GM12872 (cell line): ENCODE results near the gene PKIB.

Experiments used
- TF ChIP-seq, protein P1 (sequence below): IDR thresholded peaks from 3 replicates; pipeline ENCODE4 v1.5.1; 2011; ENCODE audit warnings: low read depth, mild to moderate bottlenecking, low read length, moderate library complexity; ENCODE audit not compliant: insufficient read depth

The PKIB gene

DNA sequence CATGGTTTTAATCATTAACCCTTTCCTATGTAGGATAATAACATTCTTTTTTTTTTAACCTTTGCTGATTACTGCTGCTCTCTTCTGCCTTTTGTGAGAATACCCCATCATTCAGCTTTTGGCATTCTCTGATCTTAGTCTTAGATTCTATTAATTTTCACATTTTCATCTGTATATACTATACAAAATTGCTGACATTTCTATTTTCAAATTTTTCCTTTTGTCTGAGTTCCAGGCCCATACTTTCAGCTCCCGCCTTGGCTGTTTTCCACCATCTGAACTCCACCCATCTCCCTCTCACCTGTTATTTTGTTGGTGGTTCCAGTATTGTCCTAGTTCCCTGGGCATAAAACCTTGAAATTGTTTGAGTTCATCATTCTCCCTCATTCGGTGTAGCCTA lies 59.2 kb downstream of the PKIB start:
- TF ChIP-seq, protein P1, sequence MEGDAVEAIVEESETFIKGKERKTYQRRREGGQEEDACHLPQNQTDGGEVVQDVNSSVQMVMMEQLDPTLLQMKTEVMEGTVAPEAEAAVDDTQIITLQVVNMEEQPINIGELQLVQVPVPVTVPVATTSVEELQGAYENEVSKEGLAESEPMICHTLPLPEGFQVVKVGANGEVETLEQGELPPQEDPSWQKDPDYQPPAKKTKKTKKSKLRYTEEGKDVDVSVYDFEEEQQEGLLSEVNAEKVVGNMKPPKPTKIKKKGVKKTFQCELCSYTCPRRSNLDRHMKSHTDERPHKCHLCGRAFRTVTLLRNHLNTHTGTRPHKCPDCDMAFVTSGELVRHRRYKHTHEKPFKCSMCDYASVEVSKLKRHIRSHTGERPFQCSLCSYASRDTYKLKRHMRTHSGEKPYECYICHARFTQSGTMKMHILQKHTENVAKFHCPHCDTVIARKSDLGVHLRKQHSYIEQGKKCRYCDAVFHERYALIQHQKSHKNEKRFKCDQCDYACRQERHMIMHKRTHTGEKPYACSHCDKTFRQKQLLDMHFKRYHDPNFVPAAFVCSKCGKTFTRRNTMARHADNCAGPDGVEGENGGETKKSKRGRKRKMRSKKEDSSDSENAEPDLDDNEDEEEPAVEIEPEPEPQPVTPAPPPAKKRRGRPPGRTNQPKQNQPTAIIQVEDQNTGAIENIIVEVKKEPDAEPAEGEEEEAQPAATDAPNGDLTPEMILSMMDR, result no peak

DNA sequence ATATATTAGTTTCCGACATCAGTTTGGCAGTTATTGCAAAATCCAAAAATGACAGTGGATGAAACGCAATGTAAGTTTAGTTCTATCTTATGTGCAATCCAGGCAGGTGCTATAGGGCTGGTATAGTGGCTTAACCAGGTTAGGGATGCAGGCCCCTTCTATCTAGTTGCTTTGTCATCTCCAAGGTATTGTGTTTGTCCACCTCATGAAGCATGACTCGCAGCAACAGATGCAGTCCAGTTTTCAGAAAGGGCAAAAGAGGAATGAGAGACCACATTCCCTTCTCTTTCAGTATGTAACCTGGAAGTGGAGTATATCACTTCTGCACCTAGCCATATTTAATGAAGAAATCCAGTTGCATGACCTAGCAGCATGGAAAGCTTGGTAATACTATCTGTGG lies 59.7 kb downstream of the PKIB start:
- TF ChIP-seq, protein P1, result no peak

DNA sequence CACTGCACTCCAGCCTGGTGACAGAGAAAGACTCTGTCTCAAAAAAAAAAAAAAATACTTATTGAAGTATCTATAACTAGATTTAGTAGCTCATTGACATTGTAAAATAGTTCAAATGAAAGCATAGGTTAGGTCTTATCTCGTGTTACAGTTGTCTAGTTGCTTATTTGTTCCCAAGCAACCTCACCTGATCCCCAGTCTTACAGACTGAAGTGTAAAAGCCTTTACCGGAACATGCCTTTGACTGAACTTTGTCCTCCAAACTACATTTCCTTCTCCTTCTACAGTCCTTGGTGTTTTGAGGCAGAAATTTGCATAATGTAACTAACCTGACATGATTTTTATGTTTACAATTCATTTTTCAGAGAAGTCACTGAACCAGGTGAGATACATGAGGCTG lies 61.0 kb downstream of the PKIB start:
- TF ChIP-seq, protein P1, result no peak

DNA sequence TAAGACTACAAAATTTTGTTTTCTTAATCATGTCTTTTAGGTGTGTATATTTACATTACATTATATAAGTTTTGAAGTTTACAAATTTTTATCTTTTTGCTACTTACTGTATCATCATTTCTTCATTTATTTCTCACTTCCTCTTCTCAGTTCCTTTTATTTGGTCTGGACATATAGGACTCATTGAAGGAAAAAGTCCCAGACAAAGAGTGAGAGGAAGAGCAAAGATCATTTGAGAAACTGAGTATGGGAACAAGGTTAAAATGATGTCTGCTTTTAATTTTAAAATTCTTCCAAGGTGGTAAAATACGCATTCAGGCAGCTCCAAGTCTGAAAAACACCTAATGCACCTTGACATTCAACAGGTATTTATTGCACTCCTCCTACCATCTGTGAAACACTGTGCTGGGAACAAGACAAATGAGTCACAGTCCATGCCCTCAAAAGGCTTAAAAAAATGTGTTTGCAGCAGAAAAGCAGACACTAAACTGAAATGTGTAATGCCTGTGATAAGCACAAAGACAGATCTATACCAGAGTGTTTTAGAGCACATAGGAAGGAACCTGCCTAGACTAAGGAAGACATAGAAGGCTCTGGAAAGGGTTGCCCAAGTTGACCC lies 63.2 kb downstream of the PKIB start:
- TF ChIP-seq, protein P1, result no peak

DNA sequence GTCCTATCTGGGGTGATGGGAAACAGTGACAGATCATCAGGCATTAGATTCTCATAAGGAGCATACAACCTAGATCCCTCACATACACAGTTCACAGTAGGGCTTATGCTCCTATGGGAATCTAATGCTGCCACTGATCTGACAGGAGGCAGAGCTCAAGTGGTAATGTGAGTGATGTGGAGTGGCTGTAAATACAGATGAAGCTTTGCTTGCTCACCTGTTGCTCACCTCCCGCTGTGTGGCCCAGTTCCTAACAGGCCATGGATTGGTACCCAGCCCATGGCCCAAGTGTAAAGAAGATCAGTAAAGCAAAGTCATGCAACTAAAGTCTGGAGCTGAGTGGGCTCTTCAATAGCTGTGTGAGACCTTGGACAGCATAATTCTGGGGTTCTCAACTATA lies 65.9 kb downstream of the PKIB start:
- TF ChIP-seq, protein P1, result no peak

DNA sequence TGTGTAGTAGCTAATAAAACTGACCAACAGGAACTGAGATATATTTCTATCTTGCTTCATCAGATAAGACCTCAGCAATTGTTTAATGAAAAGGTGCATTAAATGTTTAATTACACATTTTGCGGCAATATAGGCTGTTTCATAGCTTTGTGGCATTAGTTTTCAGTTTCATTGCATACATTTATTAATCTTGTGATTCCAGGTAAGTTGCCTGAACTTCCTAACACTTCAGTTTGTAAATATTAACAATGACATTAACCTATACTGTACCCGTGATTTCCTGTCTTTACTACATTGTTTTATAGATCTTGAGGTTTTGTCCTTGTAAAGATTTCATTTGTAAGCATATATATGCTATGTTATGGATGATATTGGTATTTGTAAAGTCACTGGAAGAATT lies 66.5 kb downstream of the PKIB start:
- TF ChIP-seq, protein P1, result no peak

DNA sequence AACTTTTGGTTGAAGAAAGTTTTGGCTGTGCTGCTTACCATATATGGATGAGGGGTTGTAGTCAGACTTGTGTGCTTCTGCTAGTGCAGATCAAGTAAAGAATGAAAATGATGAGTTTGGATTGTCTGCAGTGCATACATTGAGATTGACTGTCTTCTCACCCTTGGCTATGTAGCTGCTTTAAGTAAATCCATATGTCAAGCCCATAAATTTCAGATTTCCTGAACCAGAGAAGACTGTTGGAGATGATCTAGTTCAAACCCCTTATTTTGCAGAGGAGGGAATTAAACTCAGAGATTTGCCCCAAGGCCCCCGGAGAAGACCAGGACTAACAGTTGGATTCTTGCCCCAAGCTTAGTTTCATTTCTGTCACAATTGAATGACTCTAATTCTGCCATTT lies 67.2 kb downstream of the PKIB start:
- TF ChIP-seq, protein P1, result no peak
